ENCODE measurements around the gene S100A3.
A peak's percentile ranks its signal among the peaks of the same experiment; 100 is the strongest.
"Not testable (repeated sequence)": the region's sequence is repeated elsewhere in the genome, so short reads cannot be mapped to it uniquely, and the experiment has no call there.

The S100A3 gene

GRCh38 chr1:153568367-153569099 lies 19.5 kb upstream of the S100A3 start:
- peak; percentile 90 for DNase-seq

GRCh38 chr1:153567621-153568366 lies 18.7 kb upstream of the S100A3 start:
- no peak for DNase-seq

- peak; percentile 94 for DNase-seq
Measured at GRCh38 chr1:153566414-153567371, 17.6 kb upstream of the S100A3 start.

GRCh38 chr1:153565529-153566374 lies 16.7 kb upstream of the S100A3 start, which contains the start of gene S100A2:
Gene S100A2 (minus strand): TSS chr1:153565844. CDS start chr1:153563877, 1,967 bp downstream.
- DNase-seq: no peak

GRCh38 chr1:153563991-153564390 lies 14.9 kb upstream of the S100A3 start:
- DNase-seq: no peak

- no peak for DNase-seq
Measured at GRCh38 chr1:153563483-153563901, 14.4 kb upstream of the S100A3 start.

GRCh38 chr1:153562021-153562420 lies 13.0 kb upstream of the S100A3 start:
- DNase-seq: not testable (repeated sequence)

- no peak for DNase-seq
Measured at GRCh38 chr1:153561466-153561985, 12.5 kb upstream of the S100A3 start.

GRCh38 chr1:153560771-153561465 lies 11.9 kb upstream of the S100A3 start:
- DNase-seq: no peak

GRCh38 chr1:153560241-153560640 lies 11.2 kb upstream of the S100A3 start:
- DNase-seq: no peak

- DNase-seq: no peak
Measured at GRCh38 chr1:153557877-153558276, 8.8 kb upstream of the S100A3 start.

GRCh38 chr1:153556348-153556747 lies 7.3 kb upstream of the S100A3 start:
- no peak for DNase-seq

GRCh38 chr1:153553830-153554541 lies 4.9 kb upstream of the S100A3 start:
- DNase-seq: peak; percentile 64

GRCh38 chr1:153553096-153553495 lies 4.0 kb upstream of the S100A3 start:
- no peak for DNase-seq

GRCh38 chr1:153552335-153552734 lies 3.3 kb upstream of the S100A3 start:
- no peak for DNase-seq

- DNase-seq: no peak
Measured at GRCh38 chr1:153550827-153551500, 1.9 kb upstream of the S100A3 start.

GRCh38 chr1:153550398-153550758 lies 1.3 kb upstream of the S100A3 start:
- DNase-seq: no peak

- DNase-seq: no peak
Measured at GRCh38 chr1:153549741-153550397, 811 bp upstream of the S100A3 start.
